Activated naive CD4-positive, alpha-beta T cell treated with anti-CD3 and anti-CD28 coated beads, Interleukin-2, amount 50 U/mL, for 24 hours (primary cell): Measurements from ENCODE around the gene NPM1.

Experiments used
- H3K27ac Mint-ChIP-seq: one replicate; pipeline ENCODE4 v1.8.0; 2021; ENCODE audit warnings: mild to moderate bottlenecking, mixed read lengths
- H3K27me3 Mint-ChIP-seq: one replicate; pipeline ENCODE4 v1.8.0; 2021; ENCODE audit warnings: mixed read lengths
- H3K36me3 Mint-ChIP-seq: one replicate; pipeline ENCODE4 v1.8.0; 2021; ENCODE audit warnings: mixed read lengths
- H3K4me1 Mint-ChIP-seq: one replicate; pipeline ENCODE4 v1.8.0; 2021; ENCODE audit warnings: mixed read lengths
- H3K4me3 Mint-ChIP-seq: one replicate; pipeline ENCODE4 v1.8.0; 2021; ENCODE audit warnings: mild to moderate bottlenecking, mixed read lengths
- H3K9me3 Mint-ChIP-seq: one replicate; pipeline ENCODE4 v1.8.0; 2021; ENCODE audit warnings: mixed read lengths

The NPM1 gene

GRCh38 chr5:171427318-171428167 is 39.9 kb downstream of the NPM1 start:
- peaks cover 2% of the 10 kb centered on the region for H3K27me3 Mint-ChIP-seq
- H3K36me3 Mint-ChIP-seq, result no peaks in the 10 kb centered on the region

GRCh38 chr5:171428168-171428696 is 40.6 kb downstream of the NPM1 start:
- no peak overlapping the region for H3K4me3 Mint-ChIP-seq
- H3K9me3 Mint-ChIP-seq, result no peaks in the 10 kb centered on the region
- no peak overlapping the region for H3K27ac Mint-ChIP-seq
- no peaks in the 10 kb centered on the region for H3K4me1 Mint-ChIP-seq
- peaks cover 2% of the 10 kb centered on the region for H3K27me3 Mint-ChIP-seq
- no peaks in the 10 kb centered on the region for H3K36me3 Mint-ChIP-seq

More at GRCh38 chr5:171427318-171428167, 39.9 kb downstream of the NPM1 start:
- no peak overlapping the region for H3K4me3 Mint-ChIP-seq
- H3K27ac Mint-ChIP-seq, result no peak overlapping the region
- H3K4me1 Mint-ChIP-seq, result no peaks in the 10 kb centered on the region
- H3K9me3 Mint-ChIP-seq, result no peaks in the 10 kb centered on the region

- Mint-ChIP-seq H3K27ac (no peak overlapping the region), H3K4me3 (no peak overlapping the region), H3K9me3 (no peaks in the 10 kb centered on the region), H3K27me3 (no peaks in the 10 kb centered on the region), H3K36me3 (no peaks in the 10 kb centered on the region), H3K4me1 (no peaks in the 10 kb centered on the region)
Observed at GRCh38 chr5:171428809-171429542, 41.3 kb downstream of the NPM1 start.

- Mint-ChIP-seq H3K27me3 (no peaks in the 10 kb centered on the region), H3K27ac (no peak overlapping the region), H3K4me3 (no peak overlapping the region), H3K36me3 (no peaks in the 10 kb centered on the region), H3K9me3 (no peaks in the 10 kb centered on the region), H3K4me1 (no peaks in the 10 kb centered on the region)
Observed at GRCh38 chr5:171429543-171429910, 41.9 kb downstream of the NPM1 start.

- H3K9me3 Mint-ChIP-seq, result no peaks in the 10 kb centered on the region
- no peaks in the 10 kb centered on the region for H3K27me3 Mint-ChIP-seq
- H3K4me1 Mint-ChIP-seq, result no peaks in the 10 kb centered on the region
- H3K4me3 Mint-ChIP-seq, result no peak overlapping the region
- no peak overlapping the region for H3K27ac Mint-ChIP-seq
- H3K36me3 Mint-ChIP-seq, result no peaks in the 10 kb centered on the region
Observed at GRCh38 chr5:171431251-171431777, 43.7 kb downstream of the NPM1 start.

- no peak overlapping the region for H3K27ac Mint-ChIP-seq
- no peaks in the 10 kb centered on the region for H3K36me3 Mint-ChIP-seq
- H3K4me1 Mint-ChIP-seq, result no peaks in the 10 kb centered on the region
- H3K4me3 Mint-ChIP-seq, result no peak overlapping the region
- no peaks in the 10 kb centered on the region for H3K27me3 Mint-ChIP-seq
- H3K9me3 Mint-ChIP-seq, result no peaks in the 10 kb centered on the region
Observed at GRCh38 chr5:171432076-171432475, 44.4 kb downstream of the NPM1 start.

GRCh38 chr5:171432583-171433351 is 45.1 kb downstream of the NPM1 start:
- H3K9me3 Mint-ChIP-seq, result no peaks in the 10 kb centered on the region
- no peaks in the 10 kb centered on the region for H3K27me3 Mint-ChIP-seq
- no peak overlapping the region for H3K4me3 Mint-ChIP-seq
- no peaks in the 10 kb centered on the region for H3K4me1 Mint-ChIP-seq
- no peaks in the 10 kb centered on the region for H3K36me3 Mint-ChIP-seq
- H3K27ac Mint-ChIP-seq, result no peak overlapping the region

- no peaks in the 10 kb centered on the region for H3K9me3 Mint-ChIP-seq
- no peaks in the 10 kb centered on the region for H3K4me1 Mint-ChIP-seq
- no peak overlapping the region for H3K27ac Mint-ChIP-seq
- no peaks in the 10 kb centered on the region for H3K36me3 Mint-ChIP-seq
- H3K4me3 Mint-ChIP-seq, result no peak overlapping the region
- no peaks in the 10 kb centered on the region for H3K27me3 Mint-ChIP-seq
Observed at GRCh38 chr5:171433352-171433698, 45.7 kb downstream of the NPM1 start.

GRCh38 chr5:171433982-171434676 is 46.5 kb downstream of the NPM1 start:
- Mint-ChIP-seq H3K27me3 (no peaks in the 10 kb centered on the region), H3K36me3 (no peaks in the 10 kb centered on the region), H3K4me1 (no peaks in the 10 kb centered on the region), H3K4me3 (no peak overlapping the region), H3K9me3 (no peaks in the 10 kb centered on the region), H3K27ac (no peak overlapping the region)

GRCh38 chr5:171434874-171435273 is 47.2 kb downstream of the NPM1 start:
- Mint-ChIP-seq H3K27ac (no peak overlapping the region), H3K36me3 (no peaks in the 10 kb centered on the region)

GRCh38 chr5:171435908-171436307 is 48.3 kb downstream of the NPM1 start:
- Mint-ChIP-seq H3K27ac (no peak overlapping the region), H3K4me3 (no peak overlapping the region), H3K27me3 (no peaks in the 10 kb centered on the region), H3K36me3 (no peaks in the 10 kb centered on the region), H3K9me3 (no peaks in the 10 kb centered on the region), H3K4me1 (no peaks in the 10 kb centered on the region)

More at GRCh38 chr5:171434874-171435273, 47.2 kb downstream of the NPM1 start:
- H3K27me3 Mint-ChIP-seq, result no peaks in the 10 kb centered on the region
- H3K4me1 Mint-ChIP-seq, result no peaks in the 10 kb centered on the region
- no peaks in the 10 kb centered on the region for H3K9me3 Mint-ChIP-seq
- H3K4me3 Mint-ChIP-seq, result no peak overlapping the region

GRCh38 chr5:171436804-171437285 is 49.2 kb downstream of the NPM1 start:
- H3K4me3 Mint-ChIP-seq, result no peak overlapping the region
- no peaks in the 10 kb centered on the region for H3K9me3 Mint-ChIP-seq
- no peaks in the 10 kb centered on the region for H3K27me3 Mint-ChIP-seq
- no peaks in the 10 kb centered on the region for H3K4me1 Mint-ChIP-seq
- H3K27ac Mint-ChIP-seq, result no peak overlapping the region
- H3K36me3 Mint-ChIP-seq, result no peaks in the 10 kb centered on the region

GRCh38 chr5:171437286-171437821 is 49.7 kb downstream of the NPM1 start:
- H3K36me3 Mint-ChIP-seq, result no peaks in the 10 kb centered on the region
- no peaks in the 10 kb centered on the region for H3K27me3 Mint-ChIP-seq
- no peaks in the 10 kb centered on the region for H3K4me1 Mint-ChIP-seq
- H3K9me3 Mint-ChIP-seq, result no peaks in the 10 kb centered on the region
- H3K27ac Mint-ChIP-seq, result no peak overlapping the region
- H3K4me3 Mint-ChIP-seq, result no peak overlapping the region

- Mint-ChIP-seq H3K27me3 (no peaks in the 10 kb centered on the region), H3K4me1 (no peaks in the 10 kb centered on the region), H3K4me3 (no peak overlapping the region), H3K27ac (no peak overlapping the region), H3K36me3 (no peaks in the 10 kb centered on the region), H3K9me3 (no peaks in the 10 kb centered on the region)
Observed at GRCh38 chr5:171438738-171439137, 51.1 kb downstream of the NPM1 start.
